Germinal center (tissue), 1 donor: ENCODE data around the gene CFAP20DC.
A peak's percentile ranks its signal among the peaks of the same experiment; 100 is the strongest.

Experiments
- DNase-seq: peaks from one replicate; pipeline ENCODE4 v3.0.0; 2012; ENCODE audit warnings: mixed read lengths, low spot score

Gene CFAP20DC

GRCh38 chr3:58800032-58800431, 249.8 kb downstream of the CFAP20DC start:
- no peak for DNase-seq

GRCh38 chr3:58799271-58799670, 250.6 kb downstream of the CFAP20DC start:
- no peak for DNase-seq

- DNase-seq = no peak
These were observed 251.5 kb downstream of the CFAP20DC start for GRCh38 chr3:58798312-58798711.

- no peak for DNase-seq
These were observed 255.1 kb downstream of the CFAP20DC start for GRCh38 chr3:58794750-58795149.

- no peak for DNase-seq
These were observed 255.9 kb downstream of the CFAP20DC start for GRCh38 chr3:58793938-58794337.

- no peak for DNase-seq
These were observed 256.8 kb downstream of the CFAP20DC start for GRCh38 chr3:58792921-58793451.

GRCh38 chr3:58789385-58789784, 260.4 kb downstream of the CFAP20DC start:
- DNase-seq = no peak

- no peak for DNase-seq
These were observed 264.9 kb downstream of the CFAP20DC start for GRCh38 chr3:58784888-58785287.

GRCh38 chr3:58784425-58784824, 265.4 kb downstream of the CFAP20DC start:
- no peak for DNase-seq

GRCh38 chr3:58783845-58784244, 266.0 kb downstream of the CFAP20DC start:
- no peak for DNase-seq

- no peak for DNase-seq
These were observed 269.9 kb downstream of the CFAP20DC start for GRCh38 chr3:58779934-58780333.

GRCh38 chr3:58776231-58776630, 273.6 kb downstream of the CFAP20DC start:
- no peak for DNase-seq

- no peak for DNase-seq
These were observed 277.4 kb downstream of the CFAP20DC start for GRCh38 chr3:58772462-58772861.

GRCh38 chr3:58769065-58769464, 280.8 kb downstream of the CFAP20DC start:
- no peak for DNase-seq

- no peak for DNase-seq
These were observed 283.1 kb downstream of the CFAP20DC start for GRCh38 chr3:58766587-58767282.

- DNase-seq = no peak
These were observed 294.7 kb downstream of the CFAP20DC start for GRCh38 chr3:58755150-58755549.

GRCh38 chr3:58754074-58754473, 295.8 kb downstream of the CFAP20DC start:
- DNase-seq = peak; percentile 23

GRCh38 chr3:58751882-58752567, 297.8 kb downstream of the CFAP20DC start:
- peak; percentile 4 for DNase-seq

- DNase-seq = no peak
These were observed 298.6 kb downstream of the CFAP20DC start for GRCh38 chr3:58751235-58751634.

- no peak for DNase-seq
These were observed 299.9 kb downstream of the CFAP20DC start for GRCh38 chr3:58749948-58750347.

GRCh38 chr3:58748024-58748423, 301.8 kb downstream of the CFAP20DC start:
- DNase-seq = no peak

- DNase-seq = no peak
These were observed 303.1 kb downstream of the CFAP20DC start for GRCh38 chr3:58746758-58747157.

GRCh38 chr3:58743296-58743695, 306.5 kb downstream of the CFAP20DC start:
- no peak for DNase-seq
